AG09319 (cell line): ENCODE measurements around the gene EXOSC2.

ENCODE experiments used
- DNase-seq: peaks from one replicate; pipeline ENCODE4 v3.0.0-alpha.2; 2010; ENCODE audit warnings: low read depth; ENCODE audit errors: extremely low read depth
- CTCF ChIP-seq: IDR thresholded peaks from 2 replicates; pipeline ENCODE4 v1.5.1; 2011; ENCODE audit warnings: low read depth, mild to moderate bottlenecking, inconsistent platforms, low read length, moderate library complexity

Gene EXOSC2

GRCh38 chr9:130736834-130737233 is 43.3 kb downstream of the EXOSC2 start:
- no peak for DNase-seq
- TF ChIP-seq CTCF, result no peak

- no peak for TF ChIP-seq CTCF
- DNase-seq, result no peak
Observed at GRCh38 chr9:130738281-130738680, 44.7 kb downstream of the EXOSC2 start.

GRCh38 chr9:130739081-130739480 is 45.5 kb downstream of the EXOSC2 start:
- no peak for TF ChIP-seq CTCF
- DNase-seq, result no peak

- no peak for DNase-seq
- no peak for TF ChIP-seq CTCF
Observed at GRCh38 chr9:130740218-130741023, 46.8 kb downstream of the EXOSC2 start.

DNA sequence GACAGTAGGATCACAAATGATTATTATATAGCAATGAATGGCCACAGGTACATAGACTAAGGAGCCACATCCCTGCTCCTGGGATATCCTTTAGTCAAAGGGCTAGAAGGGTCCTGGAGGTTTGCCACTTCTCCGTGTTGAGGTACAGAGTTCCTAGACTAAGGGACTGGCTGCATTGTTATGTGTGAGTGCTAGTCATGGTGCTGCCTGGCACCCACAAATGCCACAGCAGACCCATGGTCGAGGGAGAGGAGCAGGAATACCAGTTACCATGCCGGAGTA is 47.4 kb downstream of the EXOSC2 start:
- no peak for DNase-seq

GRCh38 chr9:130741831-130742449 is 48.4 kb downstream of the EXOSC2 start:
- TF ChIP-seq CTCF, result no peak
- no peak for DNase-seq

More for the DNA sequence above, 47.4 kb downstream of the EXOSC2 start:
- no peak for TF ChIP-seq CTCF

GRCh38 chr9:130743656-130744055 is 50.1 kb downstream of the EXOSC2 start:
- no peak for TF ChIP-seq CTCF
- no peak for DNase-seq
